ENCODE measurements around the gene SLC9A3. TPM values are rescaled to one million over a fixed set of nuclear protein-coding genes. Genes with fewer than 3 reads are reported as not detected.
A peak's percentile ranks its signal among the peaks of the same experiment; 100 is the strongest.

SLC9A3 gene
- total RNA-seq, 1 experiment from 2014 or later: 0.85 TPM

- Histone ChIP-seq H2BK5ac (ENCODE audit: insufficient read length, low read length) (no peak overlapping the region), H3K79me2 (ENCODE audit: insufficient read depth, low read length) (no peaks in the 10 kb centered on the region), H3K9ac (ENCODE audit: extremely low read depth, insufficient read length, low read length) (no peak overlapping the region), H4K8ac (replicated peaks; ENCODE audit: insufficient read length, low read depth, low read length) (no peak overlapping the region), H3K9me3 (ENCODE audit: control insufficient read depth, low read depth, low read length) (no peaks in the 10 kb centered on the region), H2BK12ac (ENCODE audit: insufficient read length, low read depth, low read length) (no peak overlapping the region), H3K4me1 (ENCODE audit: insufficient read depth, low read length) (no peaks in the 10 kb centered on the region), H3K27ac (ENCODE audit: insufficient read length, low read depth, low read length) (no peak overlapping the region), H3K79me1 (ENCODE audit: insufficient read depth, low read depth, low read length, poor library complexity, severe bottlenecking) (no peaks in the 10 kb centered on the region), H3K27me3 (ENCODE audit: insufficient read depth, low read length) (no peaks in the 10 kb centered on the region), H2AFZ (ENCODE audit: low read length) (no peak overlapping the region), H2AK5ac (ENCODE audit: insufficient read length, low read length) (no peak overlapping the region), H3T11ph (ENCODE audit: low read length) (no peak overlapping the region), H3K56ac (ENCODE audit: insufficient read length, low read depth, low read length) (no peak overlapping the region), H3K14ac (ENCODE audit: insufficient read depth, low read length) (no peak overlapping the region), H2BK15ac (ENCODE audit: low read depth, low read length) (no peak overlapping the region), H4K5ac (ENCODE audit: insufficient read length, low read depth, low read length) (no peak overlapping the region), H3K4ac (ENCODE audit: low read depth, low read length) (no peak overlapping the region), H4K20me1 (ENCODE audit: control insufficient read depth, insufficient read depth, insufficient read length) (no peaks in the 10 kb centered on the region), H3K23me2 (ENCODE audit: insufficient read length, low read depth, low read length, poor library complexity, severe bottlenecking) (no peaks in the 10 kb centered on the region), H3K23ac (ENCODE audit: insufficient read length, low read depth, low read length) (no peak overlapping the region), H2BK20ac (ENCODE audit: low read depth, low read length, poor library complexity, severe bottlenecking) (no peak overlapping the region), H3K18ac (ENCODE audit: insufficient read length, low read depth, low read length) (no peak overlapping the region), H3K4me2 (ENCODE audit: insufficient read depth, insufficient read length, low read length) (no peak overlapping the region), H2BK120ac (ENCODE audit: low read depth, low read length, poor library complexity, severe bottlenecking) (no peak overlapping the region), H4K91ac (ENCODE audit: insufficient read length, low read depth, low read length) (no peak overlapping the region)
- Mint-ChIP-seq H3K27me3 (ENCODE audit: low read depth) (no peaks in the 10 kb centered on the region), H3K4me3 (no peak overlapping the region), H3K4me1 (no peaks in the 10 kb centered on the region), H3K36me3 (ENCODE audit: insufficient read depth in 1 of 3, low read depth in 3 of 3) (peaks cover 17 to 63% (median 53%) of the 10 kb centered on the region in 3 experiments; a peak in 6 of 7 replicates), H3K9me3 (no peaks in the 10 kb centered on the region), H3K27ac (no peak overlapping the region)
- peak; percentile 25 for DNase-seq
- no CpG with 5 or more reads among the region's 24 CpGs for WGBS (ENCODE audit: extremely low coverage, insufficient read length, low lambda C conversion rate)
- no peak for TF ChIP-seq CTCF (conservative IDR thresholded peaks at IDR 0.05)
These were observed 62.2 kb downstream of the SLC9A3 start for GRCh38 chr5:462051-462481.

Data from H9 (cell line).